GM21786 (cell line): ENCODE data around the gene SELENOO.

Experiments used
- ATAC-seq: cut with Tn5 transposase; IDR thresholded peaks from one replicate; pipeline ENCODE4 v1.9.1; 2021; ENCODE audit not compliant: unreplicated experiment

The SELENOO gene

DNA sequence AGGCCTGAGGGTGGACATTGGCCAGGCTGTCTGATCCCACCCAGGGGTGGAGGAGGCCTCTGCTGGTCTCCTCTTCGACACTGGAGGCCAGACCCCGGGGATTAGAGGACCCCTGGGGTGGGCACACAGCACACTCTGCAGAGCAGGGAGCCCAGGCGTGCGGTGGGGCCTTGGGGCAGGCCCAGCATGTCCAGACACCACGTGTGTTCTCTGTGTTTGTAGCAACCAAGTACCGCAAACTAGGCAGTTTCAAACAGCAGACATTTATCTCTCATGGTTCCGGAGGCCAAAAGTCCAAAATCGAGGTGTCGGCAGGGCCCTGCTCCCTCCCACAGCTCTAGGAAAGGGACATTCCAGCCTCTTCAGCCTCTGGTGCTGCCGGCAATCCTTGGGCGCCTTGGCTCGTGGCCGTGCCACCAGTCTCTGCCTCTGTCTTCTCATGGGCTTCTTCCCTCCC is 28.8 kb upstream of the SELENOO start:
- no peak for ATAC-seq

DNA sequence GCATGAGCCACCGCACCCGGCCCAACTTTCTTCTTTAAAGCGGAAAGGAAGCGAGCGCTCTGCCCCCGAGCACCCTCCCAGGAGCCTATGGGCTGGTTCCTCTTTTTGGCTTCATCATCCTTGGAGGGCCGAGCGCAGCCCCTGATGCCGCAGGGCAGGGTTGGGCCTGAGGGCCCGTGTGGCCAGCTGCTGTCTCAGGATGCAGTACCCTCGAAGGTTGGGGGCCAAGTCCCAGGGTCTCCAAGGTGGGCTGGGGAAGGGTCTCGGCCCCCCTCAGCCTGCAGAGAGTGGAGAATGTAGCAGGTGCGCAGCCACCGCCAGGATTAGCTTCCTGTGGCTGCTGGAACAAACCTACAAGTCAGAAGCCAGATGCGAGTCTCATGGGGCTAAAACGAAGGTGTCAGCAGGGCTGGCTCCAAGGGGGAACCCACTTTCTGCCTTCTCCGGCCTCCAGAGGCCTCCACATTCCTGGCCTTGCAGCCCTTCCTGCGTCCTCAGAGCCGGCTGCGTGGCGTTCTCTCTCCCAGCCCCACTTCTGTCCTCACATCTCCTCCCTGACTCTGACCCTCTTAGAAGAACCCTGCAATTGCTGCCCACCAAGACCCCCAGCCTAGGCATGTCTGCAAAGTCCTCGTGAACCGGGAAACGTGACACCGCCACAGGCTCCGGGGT is 27.4 kb upstream of the SELENOO start:
- no peak for ATAC-seq

DNA sequence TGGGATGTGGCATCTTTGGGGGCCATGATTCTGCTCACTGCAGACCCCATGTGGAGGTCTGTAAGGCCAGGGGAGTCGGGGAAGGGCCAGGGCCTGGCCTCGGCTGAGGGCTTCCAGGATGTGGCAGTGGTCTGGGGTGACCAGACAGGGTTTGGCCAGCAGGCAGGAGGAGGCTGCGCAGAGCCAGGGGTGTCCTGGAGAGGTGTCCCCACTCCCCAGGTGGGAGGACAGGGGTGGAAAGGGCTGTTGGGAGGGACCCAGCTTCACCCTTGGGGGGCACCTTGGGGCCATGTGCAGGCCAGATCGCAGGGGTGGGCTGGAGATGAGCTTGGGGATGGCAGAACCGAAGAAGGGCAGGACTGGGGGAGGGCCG is 26.8 kb upstream of the SELENOO start:
- no peak for ATAC-seq

DNA sequence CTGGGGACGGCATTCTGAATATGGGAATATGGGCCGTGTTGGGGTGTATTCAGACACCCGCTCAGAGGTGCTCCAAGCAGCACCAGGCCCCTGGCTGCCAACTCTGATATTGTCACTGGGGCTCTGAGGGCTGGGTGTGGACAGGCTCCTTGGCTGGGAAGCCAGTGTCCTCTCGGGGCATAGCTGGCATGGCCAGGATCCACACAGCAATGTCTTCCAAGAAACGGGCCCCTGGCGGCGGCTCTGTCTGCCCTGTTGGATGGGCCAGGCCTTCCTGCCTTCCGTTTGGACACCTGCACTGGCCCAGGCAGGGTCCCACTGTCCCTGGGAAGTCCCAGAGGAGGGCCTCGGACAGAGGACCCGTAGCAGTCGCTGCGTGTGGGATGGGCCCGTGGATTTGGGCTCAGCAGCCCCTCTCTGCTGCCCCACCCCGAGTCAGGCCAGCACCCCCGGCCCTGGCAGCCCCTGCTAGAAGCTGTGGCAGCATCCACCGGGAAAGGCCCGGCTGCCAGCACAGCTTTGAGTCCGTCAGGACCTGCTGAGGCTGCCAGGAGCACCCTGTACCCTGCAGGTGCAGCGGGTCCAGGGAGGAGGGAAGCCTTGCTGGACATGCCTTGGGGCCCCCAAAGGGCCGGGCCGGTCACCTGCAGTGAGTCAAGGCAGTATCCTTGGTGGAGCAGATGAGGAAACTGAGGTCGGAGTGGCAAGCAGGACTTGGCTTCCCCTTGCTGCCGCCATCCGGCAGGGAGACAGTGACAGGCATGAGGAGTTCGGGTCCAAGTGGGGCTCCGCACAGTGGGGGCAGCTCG is 26.2 kb upstream of the SELENOO start:
- ATAC-seq: no peak

DNA sequence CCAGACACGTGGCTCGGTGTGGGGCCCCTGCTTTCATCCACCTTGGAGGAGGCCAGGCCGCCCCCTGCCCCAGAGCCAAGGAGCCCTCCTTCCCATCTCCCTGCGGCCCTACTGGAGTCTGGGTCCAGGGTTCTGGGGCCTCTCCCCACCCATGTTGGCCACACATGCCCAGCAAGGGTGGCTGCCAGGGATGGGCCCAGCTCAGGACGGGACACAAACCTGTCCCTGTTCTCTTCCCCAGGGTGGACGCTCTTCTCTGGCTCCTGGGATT is 25.7 kb upstream of the SELENOO start:
- no peak for ATAC-seq

DNA sequence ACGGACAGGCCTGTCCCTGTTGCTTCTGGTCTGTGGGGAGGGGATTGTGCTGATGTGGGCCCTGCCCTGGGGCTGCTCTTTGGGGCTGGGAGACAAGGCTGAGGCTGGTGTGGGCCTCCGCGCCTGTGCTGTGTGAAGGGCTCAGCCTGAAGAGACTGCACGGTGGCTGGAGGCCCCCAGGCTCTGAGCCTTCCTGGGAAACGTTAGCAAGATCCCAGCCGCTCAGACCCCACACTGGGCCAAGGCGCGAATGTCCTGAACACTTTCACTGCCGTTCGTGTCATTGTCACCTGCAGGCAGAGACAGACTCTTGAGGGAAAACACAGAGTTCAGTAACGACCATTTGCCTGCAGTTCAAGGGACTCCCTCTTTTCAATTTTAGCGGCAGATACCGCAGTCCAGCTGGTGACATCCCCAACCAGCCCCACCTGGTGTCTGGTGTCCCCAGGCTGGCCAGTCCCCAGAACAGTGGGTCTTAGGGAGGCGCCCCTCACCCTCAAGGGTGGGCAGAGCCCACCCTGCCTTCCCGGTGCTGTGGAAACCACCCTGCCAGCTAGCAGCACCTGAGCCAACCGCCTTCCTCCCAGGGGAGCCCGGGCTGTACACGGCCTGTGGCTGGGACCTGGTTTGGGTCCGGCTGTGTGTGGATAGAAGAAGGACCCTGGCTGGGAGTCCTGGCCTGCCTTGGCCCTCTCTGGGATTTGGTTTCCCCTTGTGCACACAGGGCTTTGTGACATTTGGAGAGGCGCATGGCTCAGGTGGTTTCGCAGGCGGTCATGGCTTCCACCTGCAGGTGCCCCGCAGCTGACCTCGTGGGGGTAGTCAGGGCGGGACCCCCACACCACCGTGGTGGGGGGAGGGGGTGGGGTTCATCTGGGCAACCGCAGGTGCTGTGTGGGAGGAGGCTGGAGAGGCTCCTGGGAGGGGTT is 24.6 kb upstream of the SELENOO start:
- ATAC-seq: no peak

DNA sequence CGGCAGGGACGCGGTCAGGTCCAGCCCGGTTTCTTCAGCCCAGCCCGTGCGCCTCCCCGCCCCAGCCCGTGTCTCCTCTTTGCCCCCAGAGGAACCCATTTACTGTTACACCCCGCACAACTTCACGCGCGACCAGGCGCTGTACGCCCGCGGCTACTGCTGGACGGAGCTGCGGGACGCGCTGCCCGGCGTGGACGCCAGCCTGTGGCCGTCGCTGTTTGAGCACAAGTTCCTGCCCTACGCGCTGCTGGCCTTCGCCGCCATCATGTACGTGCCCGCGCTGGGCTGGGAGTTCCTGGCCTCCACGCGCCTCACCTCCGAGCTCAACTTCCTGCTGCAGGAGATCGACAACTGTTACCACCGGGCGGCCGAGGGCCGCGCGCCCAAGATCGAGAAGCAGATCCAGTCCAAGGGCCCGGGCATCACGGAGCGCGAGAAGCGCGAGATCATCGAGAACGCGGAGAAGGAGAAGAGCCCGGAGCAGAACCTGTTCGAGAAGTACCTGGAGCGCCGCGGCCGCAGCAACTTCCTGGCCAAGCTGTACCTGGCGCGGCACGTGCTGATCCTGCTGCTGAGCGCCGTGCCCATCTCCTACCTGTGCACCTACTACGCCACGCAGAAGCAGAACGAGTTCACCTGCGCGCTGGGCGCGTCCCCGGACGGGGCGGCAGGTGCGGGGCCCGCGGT is 23.8 kb upstream of the SELENOO start:
- no peak for ATAC-seq

DNA sequence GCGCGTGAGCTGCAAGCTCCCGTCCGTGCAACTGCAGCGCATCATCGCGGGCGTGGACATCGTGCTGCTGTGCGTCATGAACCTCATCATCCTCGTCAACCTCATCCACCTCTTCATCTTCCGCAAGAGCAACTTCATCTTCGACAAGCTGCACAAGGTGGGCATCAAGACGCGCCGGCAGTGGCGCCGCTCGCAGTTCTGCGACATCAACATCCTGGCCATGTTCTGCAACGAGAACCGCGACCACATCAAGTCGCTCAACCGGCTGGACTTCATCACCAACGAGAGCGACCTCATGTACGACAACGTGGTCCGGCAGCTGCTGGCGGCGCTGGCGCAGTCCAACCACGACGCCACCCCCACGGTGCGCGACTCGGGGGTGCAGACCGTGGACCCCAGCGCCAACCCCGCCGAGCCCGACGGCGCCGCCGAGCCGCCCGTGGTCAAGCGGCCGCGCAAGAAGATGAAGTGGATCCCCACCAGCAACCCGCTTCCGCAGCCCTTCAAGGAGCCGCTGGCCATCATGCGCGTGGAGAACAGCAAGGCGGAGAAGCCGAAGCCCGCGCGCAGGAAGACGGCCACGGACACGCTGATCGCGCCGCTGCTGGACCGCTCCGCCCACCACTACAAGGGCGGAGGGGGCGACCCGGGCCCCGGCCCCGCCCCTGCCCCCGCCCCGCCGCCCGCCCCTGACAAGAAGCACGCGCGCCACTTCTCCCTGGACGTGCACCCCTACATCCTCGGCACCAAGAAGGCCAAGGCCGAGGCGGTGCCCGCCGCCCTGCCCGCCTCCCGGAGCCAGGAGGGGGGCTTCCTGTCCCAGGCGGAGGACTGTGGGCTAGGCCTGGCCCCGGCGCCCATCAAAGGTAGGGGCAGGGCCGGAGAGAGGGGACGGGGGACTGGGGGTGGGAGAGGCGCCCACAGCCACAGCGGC is 23.0 kb upstream of the SELENOO start:
- ATAC-seq: no peak

DNA sequence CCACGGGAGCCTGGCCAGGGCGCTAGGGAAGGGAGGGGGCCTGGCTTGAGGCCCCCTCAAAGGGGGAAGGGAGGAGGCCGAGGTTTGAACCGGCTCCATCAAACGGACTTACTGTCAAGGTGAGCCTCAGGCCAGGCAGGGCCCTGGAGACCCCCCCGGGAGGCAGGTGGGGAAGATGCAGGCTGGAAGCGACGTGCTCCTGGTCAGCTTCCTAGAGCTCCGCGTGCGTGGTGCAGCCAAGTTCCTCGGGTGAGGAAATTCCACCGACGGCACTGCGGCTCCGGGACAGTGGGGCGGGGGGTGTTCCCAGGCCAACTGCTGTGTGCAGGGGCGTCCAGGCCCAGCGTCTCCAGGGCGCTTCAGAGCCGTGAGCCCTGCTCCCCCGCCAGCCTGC is 22.3 kb upstream of the SELENOO start:
- ATAC-seq: no peak

DNA sequence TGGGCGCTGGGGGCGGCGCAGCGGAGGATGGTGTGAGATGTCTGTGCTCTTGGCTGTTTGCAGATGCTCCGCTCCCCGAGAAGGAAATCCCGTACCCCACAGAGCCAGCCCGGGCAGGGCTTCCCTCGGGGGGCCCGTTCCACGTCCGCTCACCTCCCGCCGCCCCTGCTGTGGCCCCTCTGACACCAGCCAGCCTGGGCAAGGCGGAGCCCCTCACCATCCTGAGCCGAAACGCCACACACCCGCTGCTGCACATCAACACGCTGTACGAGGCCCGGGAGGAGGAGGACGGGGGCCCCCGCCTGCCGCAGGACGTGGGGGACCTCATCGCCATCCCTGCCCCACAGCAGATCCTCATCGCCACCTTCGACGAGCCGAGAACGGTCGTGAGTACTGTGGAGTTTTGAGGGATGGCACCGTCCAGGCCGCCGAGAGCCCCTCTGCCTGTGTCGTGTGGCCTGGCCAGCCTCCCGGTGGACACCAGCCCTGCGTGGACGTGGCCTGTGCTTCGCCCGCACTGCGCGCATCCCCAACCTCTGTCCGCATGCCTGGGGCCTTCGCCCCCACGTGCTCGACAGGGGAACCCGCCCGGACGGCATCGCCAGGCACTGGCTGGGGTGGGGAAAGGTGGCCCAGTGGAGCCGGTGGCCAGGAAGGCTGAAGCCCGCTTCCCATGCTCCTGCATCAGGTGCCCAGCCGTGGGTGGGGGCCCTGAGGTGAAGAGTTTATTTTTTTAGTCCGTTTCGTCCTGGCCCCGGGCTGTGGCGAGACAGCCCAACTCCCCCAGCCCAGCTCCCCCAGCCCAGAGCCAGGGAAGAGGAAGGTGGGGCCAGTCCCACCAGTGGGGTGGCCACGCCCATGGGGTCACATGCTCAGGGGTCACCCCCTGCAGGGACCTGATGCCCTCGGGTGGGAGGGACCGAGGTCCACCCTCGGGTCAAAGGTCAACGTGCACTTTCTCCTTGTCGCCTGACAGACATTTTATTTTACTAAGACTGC is 21.6 kb upstream of the SELENOO start:
- ATAC-seq: no peak

DNA sequence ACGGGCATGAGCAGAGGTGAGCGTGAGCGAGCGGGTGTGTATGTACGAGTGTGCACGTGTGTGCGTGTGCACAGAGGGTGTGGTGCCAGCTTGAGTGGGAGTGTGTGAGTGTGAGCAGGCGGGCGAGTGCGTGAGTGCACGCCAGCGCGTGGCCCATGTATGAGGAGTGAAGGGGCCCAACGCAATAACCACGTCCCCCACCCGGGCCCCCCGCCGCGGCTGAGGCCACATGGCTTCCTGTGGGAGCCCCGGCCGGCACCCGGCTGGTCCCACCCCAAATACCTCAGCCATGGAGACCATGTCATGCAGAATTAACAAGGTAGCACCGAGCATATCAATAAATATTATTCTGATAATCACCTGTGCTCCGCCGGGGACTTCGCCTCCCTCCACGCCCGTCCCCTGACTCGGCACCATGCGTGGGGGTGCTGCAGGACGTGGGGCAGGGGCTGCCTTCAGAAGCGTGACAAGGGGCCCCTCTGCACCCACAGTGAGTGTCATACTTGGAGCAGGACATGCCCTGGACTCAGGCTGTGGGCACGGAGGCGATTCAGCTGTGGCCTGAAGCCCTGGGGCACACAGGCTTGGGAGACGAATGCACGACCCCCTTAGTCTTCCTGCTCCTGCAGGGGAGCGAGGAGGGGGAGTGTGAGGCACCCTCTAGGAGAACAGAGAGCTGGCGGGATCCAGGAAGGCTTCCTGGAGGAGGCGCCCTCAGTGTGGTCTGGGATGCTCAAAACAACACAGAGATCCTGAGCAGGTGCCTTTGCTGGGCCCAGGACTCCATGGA is 20.7 kb upstream of the SELENOO start:
- no peak for ATAC-seq

DNA sequence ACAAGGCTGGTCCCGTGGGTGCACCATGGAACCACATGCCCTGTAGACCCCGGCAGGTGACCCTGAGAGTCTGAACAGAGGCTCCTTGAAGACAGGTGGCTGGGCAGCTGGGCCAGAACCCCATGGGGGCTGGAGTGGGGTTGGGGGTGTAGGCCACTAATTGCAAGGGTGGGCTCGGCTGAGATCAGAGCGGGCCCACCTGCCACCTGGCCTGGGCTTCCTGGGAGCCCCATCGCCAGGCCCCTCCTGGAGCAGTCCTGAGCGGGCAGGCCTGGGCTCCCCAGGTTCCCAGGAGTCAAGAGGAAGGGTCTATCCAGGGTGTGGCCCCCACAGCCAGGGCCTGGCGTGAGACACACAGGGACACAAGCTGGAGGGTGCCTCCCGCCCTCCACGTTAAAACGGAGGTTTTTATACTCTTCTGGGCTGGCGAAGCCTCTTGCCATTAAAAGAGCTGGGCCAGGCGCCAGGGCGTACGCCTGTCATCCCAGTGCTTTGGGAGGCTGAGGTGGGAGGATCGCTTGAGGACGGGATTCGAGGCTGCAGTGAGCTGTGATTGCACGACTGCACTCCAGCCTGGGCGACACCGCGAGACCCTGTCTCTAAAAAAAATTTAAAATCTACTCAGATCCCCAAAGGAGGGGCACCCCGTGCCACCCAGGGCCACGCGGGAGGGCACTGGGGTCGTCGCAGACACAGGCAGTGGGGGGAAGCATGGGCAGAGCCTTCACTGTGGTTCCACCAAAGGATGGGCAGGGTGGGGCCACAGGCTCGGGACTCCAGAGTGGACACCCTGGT is 19.9 kb upstream of the SELENOO start:
- ATAC-seq: no peak

DNA sequence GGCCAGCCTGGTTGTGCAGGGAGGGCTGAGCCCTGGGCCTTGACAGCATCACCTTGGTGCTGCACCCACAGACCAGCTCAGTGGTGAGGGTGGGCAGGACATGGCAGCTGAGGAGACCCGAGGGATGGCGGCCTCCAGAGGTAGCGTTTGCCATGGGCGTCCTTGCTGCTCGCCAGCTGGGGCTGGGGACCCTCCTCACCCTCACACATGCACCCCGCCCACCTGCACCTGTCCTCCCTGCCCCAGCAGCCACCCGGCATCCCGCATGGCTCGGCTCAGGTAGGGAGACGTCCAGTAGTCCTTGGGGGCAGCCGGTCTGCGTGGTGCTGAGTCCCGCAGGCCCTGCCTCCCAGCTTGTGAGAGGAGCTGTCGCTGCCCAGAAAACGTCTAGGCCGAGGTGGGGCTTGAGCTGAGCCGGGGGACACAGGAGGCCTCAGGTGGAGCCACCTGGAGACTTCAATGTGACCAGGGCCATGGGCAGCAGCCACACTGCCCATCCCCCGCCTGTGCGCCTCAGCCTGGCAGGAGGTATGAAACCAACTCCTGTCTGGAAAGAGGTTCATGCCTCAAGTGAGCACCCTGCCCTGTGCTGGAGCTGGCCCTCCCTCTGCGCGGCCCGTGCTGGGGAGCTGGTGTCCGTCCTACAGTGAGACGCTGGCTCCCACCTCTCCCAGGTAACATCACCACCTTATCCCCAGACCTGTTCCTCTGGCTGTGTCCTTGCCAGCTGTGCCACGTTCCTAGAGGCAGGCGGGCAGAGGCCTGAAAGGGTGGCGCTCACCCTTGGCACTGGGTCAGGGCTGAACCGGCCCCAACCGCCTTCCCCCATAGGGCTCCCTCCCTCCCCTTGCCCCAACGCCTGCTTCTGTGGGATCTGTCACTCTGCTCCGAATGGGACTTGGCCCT is 18.4 kb upstream of the SELENOO start:
- no peak for ATAC-seq

DNA sequence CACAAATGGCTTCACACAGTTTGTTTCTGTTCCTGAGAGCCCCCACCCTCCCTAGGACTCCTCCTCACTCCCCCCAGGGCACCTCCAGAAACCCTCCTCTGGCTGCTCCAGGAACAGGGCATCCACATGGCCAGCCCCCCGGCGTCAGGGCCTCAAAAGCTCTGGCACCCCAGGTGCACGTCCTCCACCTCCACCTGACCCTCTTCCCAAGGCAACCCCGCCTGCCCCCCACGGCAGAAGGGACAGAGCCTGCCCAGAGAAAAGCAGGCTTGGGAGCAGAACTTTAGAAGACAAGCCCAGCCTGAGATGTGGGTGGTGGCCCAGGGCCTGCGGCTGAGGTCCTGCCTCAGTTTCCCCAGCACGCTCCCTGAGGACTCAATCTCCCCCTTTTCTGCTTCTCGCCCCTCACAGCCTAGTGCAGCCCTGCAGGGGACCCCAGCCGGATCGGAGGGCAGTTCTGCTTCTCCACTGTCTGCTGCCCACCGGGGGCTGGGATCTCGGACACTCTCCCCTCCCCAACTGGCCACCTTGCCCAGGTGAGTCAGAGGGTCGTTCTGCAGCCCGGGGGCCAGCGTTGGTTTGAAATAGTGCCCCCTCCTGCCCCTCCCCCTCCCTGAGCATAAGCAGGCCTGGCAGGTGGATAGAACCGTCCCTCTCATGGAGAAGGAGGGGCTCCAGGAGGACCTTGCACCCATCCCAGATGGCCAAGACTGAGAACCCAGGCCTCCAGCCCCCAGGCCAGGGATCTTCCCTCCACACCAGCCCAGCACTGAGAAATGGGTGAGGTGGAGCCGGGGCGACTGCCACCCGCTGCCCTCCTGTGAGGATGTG is 17.5 kb upstream of the SELENOO start:
- no peak for ATAC-seq
